HG03095 (cell line): Measurements from ENCODE around the gene UCMA.

Experiments used
- ATAC-seq: cut with Tn5 transposase; IDR thresholded peaks from one replicate; pipeline ENCODE4 v1.9.1; 2021; ENCODE audit warnings: moderate library complexity; ENCODE audit not compliant: unreplicated experiment

The UCMA gene

GRCh38 chr10:13189961-13190360, 44.2 kb downstream of the UCMA start:
- ATAC-seq = no peak

GRCh38 chr10:13188593-13188992, 45.6 kb downstream of the UCMA start:
- ATAC-seq = no peak

GRCh38 chr10:13187135-13187534, 47.0 kb downstream of the UCMA start:
- ATAC-seq = no peak

- no peak for ATAC-seq
These were observed 49.3 kb downstream of the UCMA start for GRCh38 chr10:13184730-13185514.

- no peak for ATAC-seq
These were observed 49.9 kb downstream of the UCMA start for GRCh38 chr10:13184276-13184675.

- ATAC-seq = peak; percentile 62
These were observed 50.5 kb downstream of the UCMA start for GRCh38 chr10:13183625-13184024.

- no peak for ATAC-seq
These were observed 51.8 kb downstream of the UCMA start for GRCh38 chr10:13182424-13182823.

- ATAC-seq = no peak
These were observed 53.4 kb downstream of the UCMA start for GRCh38 chr10:13180788-13181187.

GRCh38 chr10:13173616-13174015, 60.6 kb downstream of the UCMA start:
- no peak for ATAC-seq
